Dedifferentiated amniotic fluid mesenchymal stem cell (primary cell): Measurements from ENCODE around the gene CTTNBP2.

ENCODE experiments used
- DNase-seq: peaks from one replicate; pipeline ENCODE4 v3.0.0-alpha.2; 2016; ENCODE audit errors: extremely low spot score

Gene CTTNBP2

GRCh38 chr7:117782761-117783160 is 90.5 kb downstream of the CTTNBP2 start:
- DNase-seq: no peak

- DNase-seq: no peak
Observed at GRCh38 chr7:117781707-117782106, 91.5 kb downstream of the CTTNBP2 start.

GRCh38 chr7:117780832-117781231 is 92.4 kb downstream of the CTTNBP2 start:
- DNase-seq: no peak

- no peak for DNase-seq
Observed at GRCh38 chr7:117777335-117778142, 95.7 kb downstream of the CTTNBP2 start.

- DNase-seq: no peak
Observed at GRCh38 chr7:117776224-117776623, 97.0 kb downstream of the CTTNBP2 start.

- DNase-seq: no peak
Observed at GRCh38 chr7:117775801-117776200, 97.4 kb downstream of the CTTNBP2 start.

GRCh38 chr7:117774943-117775342 is 98.3 kb downstream of the CTTNBP2 start:
- DNase-seq: no peak

- no peak for DNase-seq
Observed at GRCh38 chr7:117772421-117772820, 100.8 kb downstream of the CTTNBP2 start.

- no peak for DNase-seq
Observed at GRCh38 chr7:117771756-117772155, 101.5 kb downstream of the CTTNBP2 start.

- no peak for DNase-seq
Observed at GRCh38 chr7:117769085-117769484, 104.2 kb downstream of the CTTNBP2 start.

- DNase-seq: no peak
Observed at GRCh38 chr7:117767951-117768350, 105.3 kb downstream of the CTTNBP2 start.

- DNase-seq: no peak
Observed at GRCh38 chr7:117766913-117767312, 106.3 kb downstream of the CTTNBP2 start.

GRCh38 chr7:117764031-117764430 is 109.2 kb downstream of the CTTNBP2 start:
- DNase-seq: no peak

- DNase-seq: no peak
Observed at GRCh38 chr7:117762055-117762454, 111.2 kb downstream of the CTTNBP2 start.

- no peak for DNase-seq
Observed at GRCh38 chr7:117759950-117760640, 113.1 kb downstream of the CTTNBP2 start.

GRCh38 chr7:117757440-117757839 is 115.8 kb downstream of the CTTNBP2 start:
- no peak for DNase-seq

- DNase-seq: no peak
Observed at GRCh38 chr7:117756586-117757085, 116.6 kb downstream of the CTTNBP2 start.

GRCh38 chr7:117755136-117755535 is 118.1 kb downstream of the CTTNBP2 start:
- DNase-seq: no peak

GRCh38 chr7:117751775-117752174 is 121.5 kb downstream of the CTTNBP2 start:
- DNase-seq: no peak

GRCh38 chr7:117750612-117751563 is 122.4 kb downstream of the CTTNBP2 start:
- peak; percentile 63 for DNase-seq

GRCh38 chr7:117741962-117742361 is 131.3 kb downstream of the CTTNBP2 start:
- no peak for DNase-seq

- no peak for DNase-seq
Observed at GRCh38 chr7:117739085-117739484, 134.2 kb downstream of the CTTNBP2 start.
